HEK293 (cell line): ENCODE data around the gene OSBP2.

Source experiments
- CTCF ChIA-PET: fragments of 350-600 bp; formaldehyde crosslinking; extraction: SDS; loops from one replicate; lab custom pipeline; 2021; ENCODE audit warnings: antibody characterized with exemption; lab: Yijun Ruan, JAX
- POLR2A ChIA-PET: fragments of 300-600 bp; formaldehyde crosslinking; extraction: SDS; loops from one replicate; lab custom pipeline; 2020; ENCODE audit warnings: antibody characterized with exemption, inconsistent platforms; lab: Yijun Ruan, JAX
- H3K27ac ChIP-seq: fragments of 200-500 bp; sonication (Bioruptor generic); 2 replicates; pipeline ENCODE4 v1.5.1; 2014; ENCODE audit warnings: low read depth, low read length, control low read depth, inconsistent platforms; ENCODE audit errors: extremely low read depth
- H3K36me3 ChIP-seq, 2 experiments: fragments of 200-500 bp in 1 of 2; sonication (Bioruptor generic) in 1 of 2; 1 replicate in 1 of 2; 2 replicates in 1 of 2; pipeline ENCODE4 v1.5.1; 2014 to 2017; ENCODE audit warnings: inconsistent platforms in 2 of 2, low read length in 2 of 2; ENCODE audit not compliant: control insufficient read depth in 2 of 2, insufficient read depth in 1 of 2
- H3K4me1 ChIP-seq: fragments of 200-500 bp; sonication (Bioruptor generic); 2 replicates; pipeline ENCODE4 v1.5.1; 2014; ENCODE audit warnings: mild to moderate bottlenecking, low read length, inconsistent platforms; ENCODE audit not compliant: control insufficient read depth, insufficient read depth
- H3K4me3 ChIP-seq: 2 replicates; pipeline ENCODE4 v1.5.1; 2011; ENCODE audit warnings: low read depth, mild to moderate bottlenecking, control low read depth, low read length, moderate library complexity
- H3K9me3 ChIP-seq: fragments of 200-500 bp; sonication (Bioruptor generic); 2 replicates; pipeline ENCODE4 v1.5.1; 2014; ENCODE audit warnings: low read depth, low read length, inconsistent platforms; ENCODE audit not compliant: control insufficient read depth, insufficient read depth
- CTCF ChIP-seq: fragments of 450-650 bp; formaldehyde crosslinking; IDR thresholded peaks from 2 replicates; pipeline ENCODE4 v1.5.1; 2016; ENCODE audit warnings: missing biosample characterization, missing genetic modification characterization
- IKZF3 ChIP-seq: fragments of 450-650 bp; IDR thresholded peaks from 2 replicates; pipeline ENCODE4 v1.5.0; 2018; ENCODE audit warnings: missing biosample characterization, mild to moderate bottlenecking, missing genetic modification characterization, moderate library complexity
- MZF1 ChIP-seq: fragments of 450-650 bp; formaldehyde crosslinking; IDR thresholded peaks from 2 replicates; pipeline ENCODE4 v1.5.1; 2017; ENCODE audit warnings: missing biosample characterization, missing genetic modification characterization, borderline replicate concordance
- REST ChIP-seq: fragments of 450-650 bp; formaldehyde crosslinking; IDR thresholded peaks from 2 replicates; pipeline ENCODE4 v1.5.1; 2016; ENCODE audit warnings: missing biosample characterization, missing genetic modification characterization
- SALL2 ChIP-seq: fragments of 450-650 bp; formaldehyde crosslinking; IDR thresholded peaks from 2 replicates; pipeline ENCODE4 v1.5.0; 2017; ENCODE audit warnings: missing biosample characterization, mild to moderate bottlenecking, missing genetic modification characterization, borderline replicate concordance
- TCF7L2 ChIP-seq: IDR thresholded peaks from 2 replicates; pipeline ENCODE4 v1.6.1; 2011; ENCODE audit warnings: low read depth, mild to moderate bottlenecking, inconsistent platforms, low read length, moderate library complexity, borderline replicate concordance
- TRIM28 ChIP-seq: IDR thresholded peaks from 2 replicates; pipeline ENCODE4 v1.6.1; 2011; ENCODE audit warnings: low read length, control low read depth, borderline replicate concordance
- ZBTB17 ChIP-seq: fragments of 450-650 bp; formaldehyde crosslinking; IDR thresholded peaks from 2 replicates; pipeline ENCODE4 v1.5.1; 2016; ENCODE audit warnings: missing biosample characterization, missing genetic modification characterization
- ZBTB20 ChIP-seq: fragments of 450-650 bp; formaldehyde crosslinking; IDR thresholded peaks from 2 replicates; pipeline ENCODE4 v1.5.1; 2016; ENCODE audit warnings: missing biosample characterization, missing genetic modification characterization
- ZBTB49 ChIP-seq: fragments of 450-650 bp; formaldehyde crosslinking; IDR thresholded peaks from 2 replicates; pipeline ENCODE4 v1.5.1; 2016; ENCODE audit warnings: missing biosample characterization, missing genetic modification characterization, low read depth
- ZNF10 ChIP-seq: fragments of 450-650 bp; formaldehyde crosslinking; IDR thresholded peaks from 2 replicates; pipeline ENCODE4 v1.5.1; 2017; ENCODE audit warnings: missing biosample characterization, missing genetic modification characterization
- ZNF132 ChIP-seq: fragments of 450-650 bp; formaldehyde crosslinking; IDR thresholded peaks from 2 replicates; pipeline ENCODE4 v1.5.1; 2017; ENCODE audit warnings: missing biosample characterization, missing genetic modification characterization, borderline replicate concordance
- ZNF2 ChIP-seq: fragments of 450-650 bp; formaldehyde crosslinking; IDR thresholded peaks from 2 replicates; pipeline ENCODE4 v1.5.1; 2016; ENCODE audit warnings: missing biosample characterization, missing genetic modification characterization
- ZNF529 ChIP-seq: fragments of 450-650 bp; formaldehyde crosslinking; IDR thresholded peaks from 2 replicates; pipeline ENCODE4 v1.5.1; 2017; ENCODE audit warnings: missing genetic modification characterization, missing biosample characterization; ENCODE audit not compliant: insufficient replicate concordance
- ZNF639 ChIP-seq: fragments of 450-650 bp; formaldehyde crosslinking; IDR thresholded peaks from 2 replicates; pipeline ENCODE4 v1.5.1; 2016; ENCODE audit warnings: missing biosample characterization, missing genetic modification characterization
- ZNF777 ChIP-seq: fragments of 450-650 bp; formaldehyde crosslinking; IDR thresholded peaks from 2 replicates; pipeline ENCODE4 v1.5.1; 2017; ENCODE audit warnings: missing biosample characterization, missing genetic modification characterization, borderline replicate concordance

OSBP2 gene

GRCh38 chr22:30873661-30874060, 179.0 kb downstream of the OSBP2 start (continued):
- TF ChIP-seq ZNF639 (tag by site-specific recombination) (no peak), REST (tag by site-specific recombination) (no peak), ZNF10 (tag by site-specific recombination) (no peak), ZBTB20 (no peak)

GRCh38 chr22:30874431-30875370, 180.0 kb downstream of the OSBP2 start:
- no peak overlapping the region for H3K4me3 ChIP-seq
- TF ChIP-seq IKZF3 (tag by site-specific recombination): no peak
- no peak for TF ChIP-seq ZBTB49 (tag by site-specific recombination)
- no peak for TF ChIP-seq TRIM28
- no peak for TF ChIP-seq MZF1
- TF ChIP-seq ZNF529 (tag by site-specific recombination): no peak
- TF ChIP-seq ZNF132: no peak
- TF ChIP-seq SALL2: no peak
- TF ChIP-seq TCF7L2: no peak
- TF ChIP-seq ZNF777 (tag by site-specific recombination): no peak
- TF ChIP-seq, all 188 proteins: peak for 0
- peaks cover 0 to 5% of the 10 kb centered on the region in 2 experiments; a peak in 1 of 3 replicates for H3K36me3 ChIP-seq
- POLR2A ChIA-PET: no interaction called here
- peaks cover 13% of the 10 kb centered on the region for H3K4me1 ChIP-seq
- no peak overlapping the region for H3K27ac ChIP-seq
- CTCF ChIA-PET: interaction anchor here (0.5 to 1.8 kb wide), 5 partner anchors 16 to 411 kb away, joined by 3 to 6 read pairs (median 5); no protein-coding TSS in a partner anchor
- H3K9me3 ChIP-seq: no peaks in the 10 kb centered on the region

GRCh38 chr22:30875481-30876215, 181.0 kb downstream of the OSBP2 start:
- peaks cover 0 to 3% of the 10 kb centered on the region in 2 experiments; a peak in 1 of 3 replicates for H3K36me3 ChIP-seq
- no peak overlapping the region for H3K4me3 ChIP-seq
- H3K4me1 ChIP-seq: peaks cover 13% of the 10 kb centered on the region
- H3K9me3 ChIP-seq: no peaks in the 10 kb centered on the region
- POLR2A ChIA-PET: no interaction called here
- TF ChIP-seq ZBTB17: peak; percentile 40; the same call in 1 of the 2 replicates
- TF ChIP-seq CTCF (tag by site-specific recombination): no peak
- TF ChIP-seq ZNF2 (tag by site-specific recombination): no peak
- CTCF ChIA-PET: interaction anchor here (0.5 to 1.8 kb wide), 3 partner anchors 15 to 44 kb away, joined by 3 to 5 read pairs (median 5); no protein-coding TSS in a partner anchor
- H3K27ac ChIP-seq: no peak overlapping the region
